Measurements from ENCODE around the gene MIER2.
"Not testable (repeated sequence)": the region's sequence is repeated elsewhere in the genome, so short reads cannot be mapped to it uniquely, and the experiment has no call there.

MIER2 gene

GRCh38 chr19:389935-390289 is 45.3 kb upstream of the MIER2 start:
- in situ Hi-C loops (cut with MboI; ENCODE audit: low sequenced_read_pairs, unreplicated experiment), result no loop called here
- no peak for DNase-seq (ENCODE audit: low spot score)
- no peak for TF ChIP-seq CTCF (IDR thresholded peaks at IDR 0.05; ENCODE audit: borderline replicate concordance, control extremely low read depth, extremely low read depth, insufficient read depth, missing control alignments)

GRCh38 chr19:389255-389934 is 44.8 kb upstream of the MIER2 start:
- no peak for DNase-seq (ENCODE audit: low spot score)
- in situ Hi-C loops (cut with MboI; ENCODE audit: low sequenced_read_pairs, unreplicated experiment), result no loop called here

GRCh38 chr19:388691-389090 is 44.1 kb upstream of the MIER2 start:
- TF ChIP-seq CTCF (IDR thresholded peaks at IDR 0.05; ENCODE audit: borderline replicate concordance, control extremely low read depth, extremely low read depth, insufficient read depth, missing control alignments), result no peak
- DNase-seq (ENCODE audit: low spot score), result no peak
- in situ Hi-C loops (cut with MboI; ENCODE audit: low sequenced_read_pairs, unreplicated experiment), result no loop called here

More at GRCh38 chr19:389255-389934, 44.8 kb upstream of the MIER2 start:
- no peak for TF ChIP-seq CTCF (IDR thresholded peaks at IDR 0.05; ENCODE audit: borderline replicate concordance, control extremely low read depth, extremely low read depth, insufficient read depth, missing control alignments)

- DNase-seq (ENCODE audit: low spot score), result no peak
- in situ Hi-C loops (cut with MboI; ENCODE audit: low sequenced_read_pairs, unreplicated experiment), result no loop called here
- no peak for TF ChIP-seq CTCF (IDR thresholded peaks at IDR 0.05; ENCODE audit: borderline replicate concordance, control extremely low read depth, extremely low read depth, insufficient read depth, missing control alignments)
Measured at GRCh38 chr19:387777-388176, 43.2 kb upstream of the MIER2 start.

GRCh38 chr19:386632-387301 is 42.2 kb upstream of the MIER2 start:
- DNase-seq (ENCODE audit: low spot score); in situ Hi-C loops (cut with MboI; ENCODE audit: low sequenced_read_pairs, unreplicated experiment): not testable (repeated sequence)

- DNase-seq (ENCODE audit: low spot score); in situ Hi-C loops (cut with MboI; ENCODE audit: low sequenced_read_pairs, unreplicated experiment): not testable (repeated sequence)
Measured at GRCh38 chr19:386189-386588, 41.6 kb upstream of the MIER2 start.

- TF ChIP-seq CTCF (IDR thresholded peaks at IDR 0.05; ENCODE audit: borderline replicate concordance, control extremely low read depth, extremely low read depth, insufficient read depth, missing control alignments), result no peak
- no peak for DNase-seq (ENCODE audit: low spot score)
- in situ Hi-C loops (cut with MboI; ENCODE audit: low sequenced_read_pairs, unreplicated experiment), result no loop called here
Measured at GRCh38 chr19:384799-385169, 40.2 kb upstream of the MIER2 start.
